SU-DHL-6 (cell line): Measurements from ENCODE around the gene SNRPD1.
"Not testable (repeated sequence)": the region's sequence is repeated elsewhere in the genome, so short reads cannot be mapped to it uniquely, and the experiment has no call there.

Source experiments
- H2AFZ ChIP-seq: fragments of 200-600 bp; sonication (generic); 2 replicates; pipeline ENCODE4 v1.6.1; 2014; ENCODE audit warnings: low read depth, mild to moderate bottlenecking, moderate library complexity, mixed read lengths, antibody characterized with exemption, low read length; ENCODE audit not compliant: severe bottlenecking
- H3F3A ChIP-seq: fragments of 200-600 bp; shearing (Covaris generic); 2 replicates; pipeline ENCODE4 v1.6.0; 2016; ENCODE audit warnings: antibody characterized with exemption, mild to moderate bottlenecking; ENCODE audit not compliant: insufficient read depth
- H3K27ac ChIP-seq: fragments of 200-600 bp; sonication (generic); 2 replicates; pipeline ENCODE4 v1.5.1; 2016; ENCODE audit warnings: low read depth, mild to moderate bottlenecking, low read length, moderate library complexity, mixed read lengths
- H3K27me3 ChIP-seq: fragments of 200-600 bp; sonication (generic), shearing (Covaris generic); 2 replicates; pipeline ENCODE4 v1.6.0; 2014; ENCODE audit warnings: mild to moderate bottlenecking, low read length
- H3K36me3 ChIP-seq: fragments of 200-600 bp; sonication (generic); 2 replicates; pipeline ENCODE4 v1.6.1; 2014; ENCODE audit warnings: mild to moderate bottlenecking, low read length, mixed read lengths
- H3K4me2 ChIP-seq: fragments of 300-600, 200-600 bp; shearing (Covaris generic), sonication (generic); 2 replicates; pipeline ENCODE4 v1.6.0; 2014; ENCODE audit warnings: low read length, low read depth, mild to moderate bottlenecking; ENCODE audit not compliant: poor library complexity, severe bottlenecking
- H3K4me3 ChIP-seq: fragments of 200-600 bp; sonication (generic); 2 replicates; pipeline ENCODE4 v1.5.1; 2014; ENCODE audit warnings: antibody characterized with exemption, low read length, mild to moderate bottlenecking, mixed read lengths; ENCODE audit not compliant: insufficient read depth, poor library complexity, severe bottlenecking
- H3K79me2 ChIP-seq: fragments of 200-600 bp; sonication (generic); 2 replicates; pipeline ENCODE4 v1.6.1; 2014; ENCODE audit warnings: mild to moderate bottlenecking, low read length, moderate library complexity; ENCODE audit not compliant: insufficient read depth
- H3K9ac ChIP-seq: fragments of 200-600 bp; sonication (generic); 2 replicates; pipeline ENCODE4 v1.7.0; 2014; ENCODE audit warnings: mild to moderate bottlenecking, low read length
- H3K9me2 ChIP-seq: fragments of 200-600 bp; sonication (generic); replicated peaks from 2 replicates; pipeline ENCODE4 v1.6.1; 2014; ENCODE audit warnings: low read length; ENCODE audit not compliant: insufficient read depth
- H3K9me3 ChIP-seq: fragments of 200-600 bp; sonication (generic); 2 replicates; pipeline ENCODE4 v1.6.1; 2014; ENCODE audit warnings: low read length, mixed read lengths; ENCODE audit not compliant: insufficient read depth
- H4K20me1 ChIP-seq: fragments of 200-600 bp; sonication (generic); 2 replicates; pipeline ENCODE4 v1.6.1; 2014; ENCODE audit warnings: low read depth, mild to moderate bottlenecking, antibody characterized with exemption, low read length, moderate library complexity, mixed read lengths
- CTCF ChIP-seq: fragments of 200-600 bp; sonication (generic); IDR thresholded peaks from one replicate; pipeline ENCODE4 v1.5.1; 2017; ENCODE audit warnings: antibody characterized with exemption, mild to moderate bottlenecking, low read length, moderate library complexity; ENCODE audit not compliant: insufficient read depth, poor library complexity, severe bottlenecking
- EZH2phosphoT487 ChIP-seq: fragments of 200-600 bp; sonication (generic), shearing (Covaris generic); conservative IDR thresholded peaks from 2 replicates; pipeline ENCODE4 v1.6.1; 2018; ENCODE audit warnings: mild to moderate bottlenecking, antibody characterized with exemption, low read length, moderate library complexity, mixed read lengths

The SNRPD1 gene

DNA sequence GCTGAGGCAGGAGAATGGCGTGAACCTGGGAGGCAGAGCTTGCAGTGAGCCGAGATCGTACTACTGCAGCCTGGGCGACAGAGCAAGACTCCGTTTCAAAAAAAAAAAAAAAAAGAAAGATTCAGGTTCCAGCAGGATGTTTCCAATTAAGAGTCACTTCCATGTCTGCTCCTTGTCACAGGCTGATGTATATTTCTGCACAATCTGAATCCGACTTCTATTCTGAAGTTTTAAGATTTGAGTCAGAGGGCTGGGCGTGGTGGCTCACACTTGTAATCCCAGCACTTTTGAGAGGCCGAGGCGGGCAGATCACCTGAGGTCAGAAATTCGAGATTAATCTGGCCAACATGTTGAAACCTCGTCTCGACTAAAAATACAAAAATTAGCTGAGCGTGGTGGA, 24.7 kb downstream of the SNRPD1 start:
- H3K27ac ChIP-seq: no peak overlapping the region
- no peak overlapping the region for H2AFZ ChIP-seq
- no peaks in the 10 kb centered on the region for H4K20me1 ChIP-seq
- 0 out of 2 replicates have a peak, but pooled peaks cover 9% of the 10 kb centered on the region for H3K36me3 ChIP-seq
- no peaks in the 10 kb centered on the region for H3K9me2 ChIP-seq
- no peak overlapping the region for H3K9ac ChIP-seq
- no peak overlapping the region for H3K4me3 ChIP-seq
- no peaks in the 10 kb centered on the region; the same call in 1 of the 2 replicates for H3K79me2 ChIP-seq
- H3K4me2 ChIP-seq: no peak overlapping the region
- H3K27me3 ChIP-seq: no peaks in the 10 kb centered on the region
- H3F3A ChIP-seq: peaks cover 53% of the 10 kb centered on the region
- H3K9me3 ChIP-seq: no peaks in the 10 kb centered on the region
- TF ChIP-seq EZH2phosphoT487 (no peak), CTCF (no peak)

- H3K9ac ChIP-seq: no peak overlapping the region
- H3F3A ChIP-seq: peaks cover 56% of the 10 kb centered on the region
- H3K4me2 ChIP-seq: no peak overlapping the region
- no peaks in the 10 kb centered on the region for H3K9me3 ChIP-seq
- no peaks in the 10 kb centered on the region for H3K27me3 ChIP-seq
- H4K20me1 ChIP-seq: no peaks in the 10 kb centered on the region
- TF ChIP-seq CTCF (no peak), EZH2phosphoT487 (no peak)
- H3K36me3 ChIP-seq: 0 out of 2 replicates have a peak, but pooled peaks cover 3% of the 10 kb centered on the region
- no peak overlapping the region for H3K27ac ChIP-seq
- H3K9me2 ChIP-seq: no peaks in the 10 kb centered on the region
- no peak overlapping the region for H3K4me3 ChIP-seq
- no peaks in the 10 kb centered on the region for H3K79me2 ChIP-seq
- H2AFZ ChIP-seq: no peak overlapping the region
These were observed 26.7 kb downstream of the SNRPD1 start for GRCh38 chr18:21638822-21639221.

DNA sequence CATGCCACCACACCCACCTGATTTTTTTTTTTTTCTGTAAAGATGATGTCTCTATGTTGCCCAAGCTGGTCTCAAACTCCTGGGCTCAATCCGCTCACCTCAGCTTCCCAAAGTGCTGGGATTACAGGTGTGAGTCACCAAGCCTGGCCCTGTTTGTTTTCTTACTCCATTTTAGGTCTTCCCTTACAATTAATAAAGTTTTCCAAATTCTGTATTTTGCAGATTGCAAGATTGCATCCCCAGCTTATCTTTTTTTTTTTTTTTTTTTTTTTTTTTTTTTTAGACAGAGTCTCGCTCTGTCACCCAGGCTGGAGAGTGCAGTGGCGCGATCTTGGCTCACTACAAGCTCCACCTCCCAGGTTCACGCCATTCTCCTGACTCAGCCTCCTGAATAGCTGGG, 28.3 kb downstream of the SNRPD1 start:
- H3K4me3 ChIP-seq, H3K9me3 ChIP-seq, H3K36me3 ChIP-seq, H3K27ac ChIP-seq, H3K4me2 ChIP-seq, H3K27me3 ChIP-seq, H3K9me2 ChIP-seq, H3K79me2 ChIP-seq, H2AFZ ChIP-seq, H4K20me1 ChIP-seq, H3K9ac ChIP-seq: not testable (repeated sequence)
- H3F3A ChIP-seq: peaks cover 54% of the 10 kb centered on the region

DNA sequence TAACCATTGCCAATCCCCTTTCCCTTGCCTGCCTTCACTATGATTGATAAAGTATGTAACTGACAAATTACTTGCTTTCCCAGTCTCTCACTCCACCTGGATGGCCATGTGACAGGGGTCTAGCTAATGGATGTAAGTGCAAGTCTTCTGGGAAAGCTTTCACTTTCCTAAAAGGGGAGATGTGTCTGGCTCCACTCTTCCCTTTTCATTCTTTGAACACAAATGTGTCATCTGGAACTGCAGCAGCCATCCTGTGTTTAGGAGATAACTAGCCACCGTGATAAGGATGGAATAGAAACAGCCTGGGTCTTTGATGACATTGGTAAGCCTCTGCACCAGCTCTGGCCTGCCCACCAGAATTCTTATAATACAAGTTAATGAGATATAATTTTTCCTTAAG, 38.2 kb downstream of the SNRPD1 start:
- Histone ChIP-seq H2AFZ (no peak overlapping the region), H3K27me3 (no peaks in the 10 kb centered on the region), H3K27ac (no peak overlapping the region), H3K4me3 (no peak overlapping the region), H4K20me1 (no peaks in the 10 kb centered on the region), H3K9me2 (no peaks in the 10 kb centered on the region), H3K4me2 (no peak overlapping the region), H3K36me3 (peaks cover 26% of the 10 kb centered on the region), H3K9ac (no peak overlapping the region), H3F3A (peaks cover 20% of the 10 kb centered on the region), H3K79me2 (no peaks in the 10 kb centered on the region), H3K9me3 (no peaks in the 10 kb centered on the region)
- TF ChIP-seq EZH2phosphoT487 (no peak), CTCF (no peak)
